HG03439 (cell line): ENCODE results near the gene SPRR2G.
"Not testable (repeated sequence)": the region's sequence is repeated elsewhere in the genome, so short reads cannot be mapped to it uniquely, and the experiment has no call there.

Experiments
- ATAC-seq: cut with Tn5 transposase; IDR thresholded peaks from one replicate; pipeline ENCODE4 v1.9.1; 2021; ENCODE audit warnings: mild to moderate bottlenecking, moderate library complexity; ENCODE audit not compliant: unreplicated experiment

The SPRR2G gene

DNA sequence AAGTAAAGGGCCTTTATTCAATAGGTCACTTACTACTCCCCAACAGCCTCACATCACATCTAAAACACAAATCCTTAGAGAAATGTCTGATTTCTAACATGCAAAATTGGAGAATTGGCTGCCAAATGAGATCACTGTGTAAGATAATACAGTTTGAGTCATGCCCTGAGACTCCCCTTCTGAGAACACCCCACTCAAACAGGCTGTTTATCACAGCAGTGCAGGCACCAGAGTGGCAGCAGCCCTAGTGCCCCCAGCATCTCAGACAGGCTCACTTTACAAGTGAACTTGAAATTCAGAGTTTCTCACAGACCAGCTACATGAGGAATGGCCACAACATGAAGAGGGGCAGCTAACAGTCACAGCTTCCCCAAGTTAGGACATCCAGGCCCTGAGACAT lies 35.4 kb downstream of the SPRR2G start:
- not testable (repeated sequence) for ATAC-seq

DNA sequence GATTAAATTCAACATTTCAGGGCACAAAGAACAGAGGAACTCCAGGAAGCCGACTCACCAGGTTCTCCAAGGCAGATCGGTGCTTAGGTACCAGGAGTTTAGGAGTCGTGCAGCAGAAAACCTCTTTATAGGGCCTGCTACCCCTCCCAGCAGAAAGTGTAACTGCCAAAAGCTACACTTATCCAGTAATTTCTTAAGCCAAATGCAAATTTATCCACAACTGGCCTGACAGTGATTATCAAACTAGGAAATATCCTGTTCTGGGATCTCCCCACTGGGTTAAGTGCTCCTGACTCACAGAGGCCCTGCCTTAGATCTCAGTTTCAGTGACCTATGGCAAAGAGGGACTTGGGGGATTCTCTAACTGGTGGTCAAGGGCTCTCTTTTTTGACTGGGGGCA lies 37.3 kb downstream of the SPRR2G start, which contains the start of gene SPRR2F:
Gene SPRR2F, minus strand, starts transcription at position 101 of the 400 bp plus-strand sequence. CDS start 783 bp downstream, outside the sequence.
- ATAC-seq: no peak

DNA sequence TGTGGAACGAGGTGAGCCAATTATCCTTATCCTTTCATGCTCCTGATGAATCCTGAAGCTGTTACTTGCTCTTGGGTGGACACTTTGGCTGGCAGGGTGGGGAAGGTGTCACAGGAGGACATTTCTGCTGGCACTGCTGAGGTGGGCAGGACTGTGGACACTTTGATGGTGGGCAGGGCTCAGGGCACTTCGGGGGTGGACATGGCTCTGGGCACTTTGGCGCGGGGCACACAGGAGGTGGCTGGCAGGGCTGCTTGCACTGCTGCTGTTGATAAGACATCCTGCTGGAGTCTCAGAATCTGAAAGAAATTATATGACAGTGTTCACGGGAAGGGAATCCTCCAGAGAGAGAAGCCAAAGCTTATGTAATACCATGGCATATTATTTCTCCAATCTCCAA lies 38.2 kb downstream of the SPRR2G start:
- ATAC-seq: not testable (repeated sequence)

DNA sequence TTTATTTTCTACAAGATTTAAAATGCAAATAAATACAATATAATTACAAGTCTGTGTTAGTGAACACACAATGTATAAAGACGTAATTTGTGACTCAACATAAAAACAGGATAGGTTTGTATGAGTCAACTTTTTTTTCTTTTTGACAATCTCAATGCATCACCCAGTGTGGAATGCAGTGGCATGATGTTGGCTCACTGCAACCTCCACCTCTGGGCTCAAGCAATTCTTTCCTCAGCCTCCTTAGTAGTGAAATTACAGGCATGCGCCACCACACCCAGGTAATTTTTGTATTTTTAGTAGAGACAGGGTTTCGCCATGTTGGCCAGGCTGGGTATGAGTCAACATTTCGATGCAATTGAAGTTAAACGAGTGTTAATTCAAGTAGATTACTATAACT lies 50.4 kb downstream of the SPRR2G start:
- no peak for ATAC-seq
